BJ (cell line): Measurements from ENCODE around the gene ALG10. TPM values are rescaled to one million over a fixed set of nuclear protein-coding genes. Genes with fewer than 3 reads are reported as not detected.
"Not testable (repeated sequence)": the region's sequence is repeated elsewhere in the genome, so short reads cannot be mapped to it uniquely, and the experiment has no call there.

Experiments
- CTCF ChIA-PET: fragments of 350-600 bp; formaldehyde crosslinking; extraction: SDS; loops from one replicate; lab custom pipeline; 2021; ENCODE audit warnings: antibody characterized with exemption, inconsistent platforms; lab: Yijun Ruan, JAX
- POLR2A ChIA-PET: fragments of 300-600 bp; sonication (Branson Sonifier 250); formaldehyde crosslinking; extraction: SDS; loops from one replicate; lab custom pipeline; 2021; ENCODE audit warnings: antibody characterized with exemption; lab: Charles Lee
- DNase-seq: peaks from one replicate; pipeline ENCODE4 v3.0.0-alpha.2; 2011; ENCODE audit warnings: low read depth
- H3K27me3 ChIP-seq: 2 replicates; pipeline ENCODE4 v1.6.0; 2011; ENCODE audit warnings: low read length; ENCODE audit not compliant: control insufficient read depth, insufficient read depth
- H3K36me3 ChIP-seq: 2 replicates; pipeline ENCODE4 v1.5.1; 2011; ENCODE audit warnings: low read length; ENCODE audit not compliant: control insufficient read depth, insufficient read depth
- H3K4me3 ChIP-seq: 2 replicates; pipeline ENCODE4 v1.5.1; 2011; ENCODE audit warnings: low read depth, mild to moderate bottlenecking, control low read depth, low read length
- polyA plus RNA-seq: library from polyadenylated mRNA; depleted of rRNA; stranded (reverse); fragments of >200 nt; gene quantifications from 2 replicates; pipeline ENCODE4 v1.2.3, GENCODE V29; 2011
- TF ChIP-seq, protein P1 (sequence below): IDR thresholded peaks from 2 replicates; pipeline ENCODE4 v1.5.1; 2011; ENCODE audit warnings: low read depth, mild to moderate bottlenecking, control low read depth, inconsistent platforms, low read length, moderate library complexity; ENCODE audit not compliant: insufficient read depth

The ALG10 gene
- polyA plus RNA-seq, 1 experiment = 5.9 TPM

DNA sequence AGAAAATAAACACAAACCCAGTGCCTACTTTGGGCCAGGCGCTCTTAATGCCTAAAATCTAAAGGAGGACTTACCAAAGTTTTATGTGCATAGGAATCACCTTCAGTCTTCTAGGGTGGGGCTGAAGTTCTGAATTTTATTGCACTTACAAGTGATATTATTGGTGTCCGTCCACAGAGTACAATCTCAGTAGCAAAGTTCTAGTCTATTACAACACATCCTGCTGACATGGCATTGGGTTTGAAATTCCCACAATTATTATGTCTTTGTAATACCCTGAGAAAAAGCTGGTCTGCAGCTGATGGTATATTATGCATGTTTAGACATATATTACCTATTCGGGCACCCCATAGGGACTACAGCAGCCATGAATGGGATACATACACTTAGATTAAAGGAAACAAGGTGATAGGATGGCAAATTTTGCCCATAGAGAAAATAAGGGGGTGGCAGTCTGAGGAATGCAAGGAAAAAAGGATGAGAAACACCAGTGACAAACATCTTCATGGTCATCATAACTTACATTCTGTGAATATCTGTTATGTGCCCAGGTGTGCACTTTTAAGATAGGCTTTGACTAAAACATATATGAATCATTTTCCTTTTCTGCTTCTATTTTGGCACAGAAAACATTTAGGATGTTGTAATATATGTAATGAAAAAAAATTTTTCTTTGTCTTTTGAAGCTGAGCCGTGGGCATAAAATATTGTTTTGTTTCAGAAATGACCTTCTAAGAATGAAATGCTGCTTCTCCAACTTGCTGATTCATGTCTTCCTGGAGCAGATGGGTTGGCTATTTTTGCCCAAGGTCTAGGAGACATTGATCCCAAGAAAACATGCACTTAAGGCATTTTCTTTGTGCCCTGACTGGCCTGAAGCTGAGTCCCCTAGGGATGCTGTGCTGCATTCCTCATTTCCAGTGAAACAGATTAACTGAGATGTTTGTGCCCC is 27.2 kb upstream of the ALG10 start:
- TF ChIP-seq, protein P1, sequence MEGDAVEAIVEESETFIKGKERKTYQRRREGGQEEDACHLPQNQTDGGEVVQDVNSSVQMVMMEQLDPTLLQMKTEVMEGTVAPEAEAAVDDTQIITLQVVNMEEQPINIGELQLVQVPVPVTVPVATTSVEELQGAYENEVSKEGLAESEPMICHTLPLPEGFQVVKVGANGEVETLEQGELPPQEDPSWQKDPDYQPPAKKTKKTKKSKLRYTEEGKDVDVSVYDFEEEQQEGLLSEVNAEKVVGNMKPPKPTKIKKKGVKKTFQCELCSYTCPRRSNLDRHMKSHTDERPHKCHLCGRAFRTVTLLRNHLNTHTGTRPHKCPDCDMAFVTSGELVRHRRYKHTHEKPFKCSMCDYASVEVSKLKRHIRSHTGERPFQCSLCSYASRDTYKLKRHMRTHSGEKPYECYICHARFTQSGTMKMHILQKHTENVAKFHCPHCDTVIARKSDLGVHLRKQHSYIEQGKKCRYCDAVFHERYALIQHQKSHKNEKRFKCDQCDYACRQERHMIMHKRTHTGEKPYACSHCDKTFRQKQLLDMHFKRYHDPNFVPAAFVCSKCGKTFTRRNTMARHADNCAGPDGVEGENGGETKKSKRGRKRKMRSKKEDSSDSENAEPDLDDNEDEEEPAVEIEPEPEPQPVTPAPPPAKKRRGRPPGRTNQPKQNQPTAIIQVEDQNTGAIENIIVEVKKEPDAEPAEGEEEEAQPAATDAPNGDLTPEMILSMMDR = no peak
- H3K36me3 ChIP-seq = no peaks in the 10 kb centered on the region
- H3K27me3 ChIP-seq = no peaks in the 10 kb centered on the region
- ChIA-PET POLR2A (no interaction called here), CTCF (no interaction called here)
- no peak overlapping the region for H3K4me3 ChIP-seq
- no peak for DNase-seq

DNA sequence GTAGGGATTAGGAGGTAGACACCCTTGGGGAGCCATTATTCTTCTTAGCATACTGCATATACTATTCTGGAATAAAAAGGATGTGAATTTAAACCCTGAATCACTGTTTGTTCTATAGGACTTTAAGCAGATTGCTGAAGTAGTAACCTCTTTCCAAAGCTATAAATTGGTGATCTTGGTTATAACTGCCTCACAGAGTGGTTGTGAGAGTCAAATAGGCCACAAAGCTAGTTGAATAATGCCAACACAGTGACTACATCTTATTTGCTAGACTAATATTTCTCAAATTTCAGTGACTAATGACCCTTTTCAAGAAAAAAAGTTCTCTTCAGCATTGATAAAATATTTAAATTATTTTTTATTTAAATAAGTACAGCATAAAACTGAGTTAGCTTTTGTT is 13.5 kb upstream of the ALG10 start:
- POLR2A ChIA-PET = not testable (repeated sequence)

DNA sequence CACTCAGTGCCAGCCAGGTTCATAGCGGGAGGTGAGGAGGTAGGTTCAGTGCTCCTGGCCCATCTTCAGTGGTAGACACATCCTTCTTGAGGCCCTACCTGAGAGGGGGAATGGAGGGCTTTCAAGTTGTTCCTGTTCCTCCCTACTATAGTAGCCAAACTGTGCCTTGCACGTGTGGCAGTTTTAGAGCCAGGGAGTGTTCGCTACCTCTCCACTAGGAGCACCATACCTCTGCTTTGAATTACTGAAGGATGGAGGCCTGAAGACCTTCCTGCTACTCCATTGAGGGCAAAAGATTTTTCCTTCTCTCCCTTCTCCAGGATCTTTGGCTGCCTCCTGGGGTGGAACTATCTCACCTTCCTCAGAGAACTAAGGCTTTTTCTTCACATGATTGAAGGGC is 5.9 kb upstream of the ALG10 start:
- TF ChIP-seq, protein P1 = no peak
- POLR2A ChIA-PET = no interaction called here

More for the DNA sequence above, 13.5 kb upstream of the ALG10 start:
- not testable (repeated sequence) for H3K36me3 ChIP-seq, H3K4me3 ChIP-seq, H3K27me3 ChIP-seq, DNase-seq
- CTCF ChIA-PET = interaction anchor here (1.1 kb wide), 1 partner anchor 14 kb away, joined by 5 read pairs; the partner anchor contains the start of gene ALG10

DNA sequence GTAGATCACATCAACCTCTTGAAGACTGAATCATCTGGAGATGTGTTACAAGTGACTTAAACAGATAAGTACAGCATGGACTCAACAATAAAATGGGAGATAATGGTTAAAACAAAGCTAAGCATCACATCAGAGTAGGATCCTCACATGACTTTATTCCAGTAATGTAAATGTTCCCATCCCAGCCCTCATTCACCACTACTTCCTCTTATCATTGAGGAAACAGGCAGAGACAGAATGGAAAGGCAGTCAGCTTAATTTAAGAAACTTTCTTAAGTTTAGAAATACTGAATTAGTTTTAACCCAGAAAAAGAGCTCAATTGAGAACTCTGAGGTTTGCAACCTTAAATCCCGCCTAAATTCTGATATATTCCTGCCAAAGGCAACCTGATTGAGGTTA is 1.2 kb upstream of the ALG10 start:
- TF ChIP-seq, protein P1 = no peak
- no peaks in the 10 kb centered on the region for H3K36me3 ChIP-seq
- no peaks in the 10 kb centered on the region for H3K27me3 ChIP-seq
- POLR2A ChIA-PET = no interaction called here
- DNase-seq = no peak
- CTCF ChIA-PET = interaction anchor here (4.6 kb wide), 1 partner anchor 1265 kb away, joined by 57 read pairs; the partner anchor contains the start of gene YARS2
- no peak overlapping the region for H3K4me3 ChIP-seq

More for the DNA sequence above, 5.9 kb upstream of the ALG10 start:
- Histone ChIP-seq H3K36me3 (no peaks in the 10 kb centered on the region), H3K27me3 (no peaks in the 10 kb centered on the region), H3K4me3 (no peak overlapping the region)
- CTCF ChIA-PET = no interaction called here
- no peak for DNase-seq

DNA sequence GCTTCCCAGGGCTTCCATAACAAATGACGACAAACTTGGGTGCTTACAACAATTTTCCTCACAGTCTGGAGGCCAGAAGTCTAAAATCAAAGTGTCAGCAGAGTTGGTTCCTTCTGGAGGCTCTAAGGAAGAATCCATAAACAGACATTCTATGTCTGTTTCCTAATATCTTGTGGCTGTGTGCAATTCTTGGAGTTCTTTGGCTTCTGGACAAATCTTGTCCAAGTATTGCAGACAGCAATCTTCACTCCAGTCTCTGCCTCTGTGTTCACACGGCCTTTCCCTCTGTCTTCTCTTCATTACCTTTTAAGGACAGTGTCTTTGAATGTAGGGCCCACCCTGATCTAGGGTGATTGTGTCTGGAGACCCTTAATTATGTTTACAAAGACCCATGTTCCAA is 5.4 kb downstream of the ALG10 start:
- H3K36me3 ChIP-seq, DNase-seq, POLR2A ChIA-PET, H3K27me3 ChIP-seq, H3K4me3 ChIP-seq: not testable (repeated sequence)
- CTCF ChIA-PET = interaction anchor here (1.9 kb wide), 1 partner anchor 1272 kb away, joined by 9 read pairs; the partner anchor contains the start of gene YARS2

DNA sequence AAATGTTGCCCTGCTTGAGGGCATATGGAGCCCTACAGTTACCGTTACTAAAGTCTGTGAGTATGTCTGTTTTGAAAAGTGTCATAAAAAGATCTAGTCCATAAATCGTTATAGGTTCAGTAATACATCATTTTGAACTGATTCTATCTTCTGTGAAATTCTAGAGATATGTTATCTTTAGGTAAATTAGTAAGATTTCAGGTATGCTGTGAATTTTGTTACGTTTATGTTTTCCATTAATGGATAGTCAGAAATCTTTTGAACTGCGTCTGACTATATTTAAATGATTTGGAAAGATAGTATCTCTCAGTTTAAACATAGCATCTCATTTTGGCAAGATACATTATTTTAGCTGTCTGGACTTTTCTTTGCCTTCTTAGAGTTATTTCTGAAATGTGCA is 8.3 kb downstream of the ALG10 start:
- ChIA-PET CTCF (no interaction called here), POLR2A (no interaction called here)
- Histone ChIP-seq H3K36me3 (no peaks in the 10 kb centered on the region), H3K4me3 (no peak overlapping the region), H3K27me3 (no peaks in the 10 kb centered on the region)
- no peak for DNase-seq
- TF ChIP-seq, protein P1 = no peak
